22Rv1 (cell line): Measurements from ENCODE around the gene NLRC4.

Source experiments
- ZFX ChIP-seq: fragments of 450-650 bp; IDR thresholded peaks from 2 replicates; pipeline ENCODE4 v1.6.1; 2017; ENCODE audit warnings: antibody characterized with exemption, borderline replicate concordance
- TF ChIP-seq, protein P1 (sequence below): fragments of 450-650 bp; IDR thresholded peaks from 2 replicates; pipeline ENCODE4 v1.5.1; 2017; ENCODE audit warnings: mild to moderate bottlenecking

- TF ChIP-seq, protein P1, sequence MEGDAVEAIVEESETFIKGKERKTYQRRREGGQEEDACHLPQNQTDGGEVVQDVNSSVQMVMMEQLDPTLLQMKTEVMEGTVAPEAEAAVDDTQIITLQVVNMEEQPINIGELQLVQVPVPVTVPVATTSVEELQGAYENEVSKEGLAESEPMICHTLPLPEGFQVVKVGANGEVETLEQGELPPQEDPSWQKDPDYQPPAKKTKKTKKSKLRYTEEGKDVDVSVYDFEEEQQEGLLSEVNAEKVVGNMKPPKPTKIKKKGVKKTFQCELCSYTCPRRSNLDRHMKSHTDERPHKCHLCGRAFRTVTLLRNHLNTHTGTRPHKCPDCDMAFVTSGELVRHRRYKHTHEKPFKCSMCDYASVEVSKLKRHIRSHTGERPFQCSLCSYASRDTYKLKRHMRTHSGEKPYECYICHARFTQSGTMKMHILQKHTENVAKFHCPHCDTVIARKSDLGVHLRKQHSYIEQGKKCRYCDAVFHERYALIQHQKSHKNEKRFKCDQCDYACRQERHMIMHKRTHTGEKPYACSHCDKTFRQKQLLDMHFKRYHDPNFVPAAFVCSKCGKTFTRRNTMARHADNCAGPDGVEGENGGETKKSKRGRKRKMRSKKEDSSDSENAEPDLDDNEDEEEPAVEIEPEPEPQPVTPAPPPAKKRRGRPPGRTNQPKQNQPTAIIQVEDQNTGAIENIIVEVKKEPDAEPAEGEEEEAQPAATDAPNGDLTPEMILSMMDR, result no peak
- no peak for TF ChIP-seq ZFX
Observed at GRCh38 chr2:32250290-32250689, 14.4 kb downstream of the NLRC4 start.
